DOHH2 (cell line): Measurements from ENCODE around the gene LHFPL6.

Source experiments
- EZH2phosphoT487 ChIP-seq: fragments of 200-600 bp; sonication (generic); IDR thresholded peaks from 2 replicates; pipeline ENCODE4 v1.6.1; 2017; ENCODE audit warnings: borderline replicate concordance, mild to moderate bottlenecking, antibody characterized with exemption, low read length, moderate library complexity, mixed read lengths
- TF ChIP-seq, protein P1 (sequence below): fragments of 200-600 bp; sonication (generic); IDR thresholded peaks from one replicate; pipeline ENCODE4 v1.5.1; 2014; ENCODE audit warnings: antibody characterized with exemption, mild to moderate bottlenecking, low read depth, low read length; ENCODE audit not compliant: poor library complexity, severe bottlenecking

DNA sequence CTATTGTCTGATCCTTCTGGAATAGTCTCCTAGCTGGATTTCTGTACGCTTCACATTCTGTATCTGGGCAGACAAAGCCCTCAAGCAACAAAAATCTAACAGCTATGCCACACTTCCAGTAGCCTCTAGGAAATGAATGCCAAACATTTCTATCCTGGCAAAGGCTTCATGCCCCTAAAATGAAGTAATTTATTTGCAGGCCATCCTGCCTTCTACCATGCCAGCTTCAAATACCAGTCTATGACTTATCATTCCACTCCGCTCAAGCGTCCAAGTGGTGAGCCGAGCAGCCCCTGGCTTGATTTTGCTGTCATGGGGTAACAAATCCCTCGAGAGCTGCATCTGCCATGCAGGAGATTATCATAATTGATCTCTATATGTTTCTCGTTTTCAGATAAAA, 86.9 kb downstream of the LHFPL6 start:
- TF ChIP-seq, protein P1, sequence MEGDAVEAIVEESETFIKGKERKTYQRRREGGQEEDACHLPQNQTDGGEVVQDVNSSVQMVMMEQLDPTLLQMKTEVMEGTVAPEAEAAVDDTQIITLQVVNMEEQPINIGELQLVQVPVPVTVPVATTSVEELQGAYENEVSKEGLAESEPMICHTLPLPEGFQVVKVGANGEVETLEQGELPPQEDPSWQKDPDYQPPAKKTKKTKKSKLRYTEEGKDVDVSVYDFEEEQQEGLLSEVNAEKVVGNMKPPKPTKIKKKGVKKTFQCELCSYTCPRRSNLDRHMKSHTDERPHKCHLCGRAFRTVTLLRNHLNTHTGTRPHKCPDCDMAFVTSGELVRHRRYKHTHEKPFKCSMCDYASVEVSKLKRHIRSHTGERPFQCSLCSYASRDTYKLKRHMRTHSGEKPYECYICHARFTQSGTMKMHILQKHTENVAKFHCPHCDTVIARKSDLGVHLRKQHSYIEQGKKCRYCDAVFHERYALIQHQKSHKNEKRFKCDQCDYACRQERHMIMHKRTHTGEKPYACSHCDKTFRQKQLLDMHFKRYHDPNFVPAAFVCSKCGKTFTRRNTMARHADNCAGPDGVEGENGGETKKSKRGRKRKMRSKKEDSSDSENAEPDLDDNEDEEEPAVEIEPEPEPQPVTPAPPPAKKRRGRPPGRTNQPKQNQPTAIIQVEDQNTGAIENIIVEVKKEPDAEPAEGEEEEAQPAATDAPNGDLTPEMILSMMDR: no peak
- no peak for TF ChIP-seq EZH2phosphoT487
